Iris pigment epithelial cell (primary cell): ENCODE measurements around the gene COL26A1.

Experiments
- DNase-seq: peaks from one replicate; pipeline ENCODE4 v3.0.0-alpha.2; 2011; ENCODE audit warnings: low read depth

Gene COL26A1

GRCh38 chr7:101575168-101575567 lies 212.5 kb downstream of the COL26A1 start:
- no peak for DNase-seq

GRCh38 chr7:101575721-101576120 lies 213.0 kb downstream of the COL26A1 start:
- DNase-seq = peak; percentile 18

DNA sequence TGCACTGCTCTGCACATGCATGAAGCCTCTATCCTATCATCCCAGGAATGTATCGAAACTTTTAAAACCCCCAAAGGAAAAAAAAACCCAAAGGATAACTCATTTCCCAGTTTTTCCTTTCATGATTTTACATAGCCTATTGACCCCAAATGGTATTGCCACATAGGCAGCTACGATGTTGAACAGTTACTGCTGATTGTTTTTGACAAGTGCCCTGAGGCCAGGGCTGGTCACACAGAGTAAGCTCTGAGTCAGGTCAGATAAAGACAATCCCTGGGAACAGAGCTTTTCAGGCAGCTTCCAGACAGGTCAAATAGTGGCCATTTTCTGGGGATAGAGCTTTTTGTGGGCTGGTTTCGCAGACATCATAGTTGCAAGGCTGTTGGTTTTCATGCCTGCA lies 214.3 kb downstream of the COL26A1 start:
- no peak for DNase-seq

GRCh38 chr7:101578552-101578951 lies 215.9 kb downstream of the COL26A1 start:
- no peak for DNase-seq

- DNase-seq = no peak
Observed at GRCh38 chr7:101580596-101580995, 217.9 kb downstream of the COL26A1 start.

GRCh38 chr7:101581891-101582290 lies 219.2 kb downstream of the COL26A1 start:
- no peak for DNase-seq

- no peak for DNase-seq
Observed at GRCh38 chr7:101582971-101583370, 220.3 kb downstream of the COL26A1 start.

DNA sequence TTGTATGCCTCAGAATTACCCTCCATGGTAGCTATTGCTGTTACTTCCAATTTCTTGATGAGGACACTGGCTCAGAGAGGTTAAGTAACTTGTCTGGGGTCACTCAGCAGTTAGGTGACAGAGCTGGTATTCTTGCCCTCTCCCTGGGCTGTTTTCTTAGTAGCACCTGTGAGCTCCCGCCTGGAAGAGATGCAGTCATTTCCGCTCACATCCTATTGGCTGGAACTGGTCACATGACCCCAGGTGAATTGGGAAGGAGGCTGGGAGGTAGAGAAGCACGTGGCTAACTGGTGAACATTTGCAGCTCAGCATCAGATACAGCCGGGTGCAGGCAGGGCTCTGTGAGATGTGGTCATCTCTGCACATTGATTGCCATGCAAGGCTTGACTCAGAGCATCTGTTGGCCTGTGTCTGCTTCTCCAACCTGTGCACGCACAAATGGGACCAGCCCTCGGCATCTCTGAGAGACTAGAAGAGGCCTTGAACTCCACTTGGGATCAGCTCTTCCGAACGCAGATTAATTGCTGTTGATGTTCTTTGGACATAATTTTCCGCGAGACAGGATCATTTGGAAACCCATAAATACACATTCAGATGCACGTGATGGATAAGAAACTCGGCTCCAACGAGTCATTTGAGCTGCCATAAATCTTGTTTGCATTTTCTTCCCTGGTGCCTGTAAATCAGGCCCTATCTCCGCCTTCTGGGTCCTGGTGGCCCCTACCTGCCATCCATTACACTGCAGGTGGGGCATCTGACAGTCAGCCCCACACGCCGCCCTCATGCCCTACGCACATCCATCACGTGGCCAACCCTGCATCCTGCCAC lies 223.6 kb downstream of the COL26A1 start:
- no peak for DNase-seq

- DNase-seq = no peak
Observed at GRCh38 chr7:101586906-101587677, 224.4 kb downstream of the COL26A1 start.

GRCh38 chr7:101588131-101588935 lies 225.7 kb downstream of the COL26A1 start:
- no peak for DNase-seq

DNA sequence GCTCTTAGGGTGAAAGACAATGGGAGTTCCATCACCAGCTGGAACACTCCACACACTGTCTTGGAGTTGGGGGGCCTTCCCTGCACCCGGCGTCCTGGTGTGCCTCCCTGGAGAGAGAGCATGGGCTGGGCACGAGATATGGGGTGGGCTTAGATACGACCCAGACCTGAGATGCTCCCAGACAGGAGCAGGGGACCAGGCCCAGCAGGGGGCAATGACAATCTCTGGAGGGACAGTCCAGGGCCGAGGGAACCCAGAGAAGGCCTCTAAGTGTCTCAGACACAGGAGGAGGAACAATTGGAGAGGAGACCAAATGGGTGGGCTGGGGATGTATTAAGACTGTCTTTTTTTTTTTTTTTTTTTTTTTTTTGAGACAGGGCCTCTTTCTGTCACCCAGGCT lies 226.4 kb downstream of the COL26A1 start:
- DNase-seq = no peak

DNA sequence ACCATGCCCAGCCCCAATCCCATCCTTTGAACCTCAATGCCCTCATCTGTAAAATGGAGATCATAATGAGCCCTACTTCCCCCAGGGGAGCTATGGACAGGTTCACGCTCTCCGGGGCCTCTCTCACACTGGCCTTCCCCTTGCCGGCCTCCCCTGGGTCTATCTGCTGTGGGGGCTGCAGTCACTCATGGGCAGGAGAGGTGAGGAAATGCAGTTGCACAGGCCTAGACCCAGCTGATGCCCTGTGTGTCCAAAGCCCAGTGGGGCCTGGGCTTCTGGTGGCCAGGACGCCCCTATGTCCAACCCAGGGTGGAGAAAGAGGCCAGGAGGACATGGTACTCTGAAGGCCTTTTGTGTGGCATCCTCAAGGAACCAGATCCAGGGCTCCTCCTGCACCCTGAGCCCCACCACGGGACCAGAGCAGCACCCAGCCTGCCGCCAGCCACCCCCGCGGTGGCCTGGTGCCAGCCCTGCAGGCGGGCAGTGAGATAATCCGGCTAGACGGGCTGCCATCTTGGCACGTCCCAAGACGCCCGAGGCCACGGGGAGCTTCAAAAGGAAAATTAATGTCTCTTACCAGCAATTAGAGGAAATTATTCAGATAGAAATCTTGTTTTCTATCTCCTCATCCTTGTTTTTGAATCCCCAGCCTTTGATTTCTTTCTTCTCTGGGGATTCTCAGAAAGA lies 227.4 kb downstream of the COL26A1 start:
- no peak for DNase-seq

DNA sequence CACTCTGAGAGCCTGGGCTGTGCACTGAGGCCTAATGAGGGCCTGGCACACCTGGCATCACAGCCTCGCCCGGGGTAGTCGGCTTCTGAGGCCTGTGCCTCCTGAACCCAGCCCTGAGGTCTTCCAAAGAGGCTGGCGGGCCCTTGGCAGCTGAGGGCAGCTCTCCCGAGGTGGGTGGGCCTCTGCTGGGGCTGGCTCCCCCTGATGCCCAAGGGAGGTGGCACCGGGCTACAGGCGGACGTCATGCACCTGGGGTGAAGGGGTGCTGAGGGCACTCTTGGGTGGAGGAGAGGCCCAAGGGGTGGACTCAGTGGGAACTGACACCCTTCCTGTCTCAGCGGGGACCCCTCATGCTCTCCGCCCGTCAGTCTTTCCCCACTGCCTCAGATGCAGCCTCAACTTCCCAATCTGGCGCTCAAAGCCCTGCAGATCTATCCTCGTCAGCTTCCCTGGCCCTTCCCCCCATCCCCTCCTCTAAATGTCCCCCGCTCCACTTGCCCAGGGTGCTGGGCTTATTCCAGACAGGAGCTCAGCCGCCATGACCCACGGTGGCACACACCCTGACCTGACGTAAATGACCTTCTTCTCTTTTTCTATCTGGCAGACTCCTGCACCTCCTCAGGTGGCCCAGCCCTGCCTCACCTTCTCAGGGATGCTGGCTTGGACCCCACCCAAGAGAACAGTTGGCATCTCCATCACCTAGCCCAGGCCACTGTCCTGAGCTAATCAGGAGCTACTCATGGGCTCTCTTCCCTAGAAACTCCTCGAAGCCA lies 228.2 kb downstream of the COL26A1 start:
- no peak for DNase-seq

DNA sequence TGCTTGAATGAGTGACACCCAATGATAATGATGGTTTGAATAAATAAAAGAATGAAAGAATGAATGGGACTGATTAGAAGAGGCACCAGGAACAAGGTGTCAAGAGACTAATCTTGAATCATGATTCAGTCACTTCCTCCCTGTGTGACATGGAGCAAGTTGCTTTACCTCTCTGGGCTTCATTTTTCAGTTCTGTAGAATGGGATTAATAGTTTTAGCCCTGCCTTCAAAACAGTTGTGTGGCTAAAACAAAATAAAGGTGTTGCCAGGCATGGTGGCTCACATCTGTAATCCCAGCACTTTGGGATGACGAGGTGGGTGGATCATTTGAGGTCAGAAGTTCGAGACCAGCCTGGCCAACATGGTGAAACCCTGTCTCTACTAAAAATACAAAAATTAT lies 228.8 kb downstream of the COL26A1 start:
- DNase-seq = no peak

DNA sequence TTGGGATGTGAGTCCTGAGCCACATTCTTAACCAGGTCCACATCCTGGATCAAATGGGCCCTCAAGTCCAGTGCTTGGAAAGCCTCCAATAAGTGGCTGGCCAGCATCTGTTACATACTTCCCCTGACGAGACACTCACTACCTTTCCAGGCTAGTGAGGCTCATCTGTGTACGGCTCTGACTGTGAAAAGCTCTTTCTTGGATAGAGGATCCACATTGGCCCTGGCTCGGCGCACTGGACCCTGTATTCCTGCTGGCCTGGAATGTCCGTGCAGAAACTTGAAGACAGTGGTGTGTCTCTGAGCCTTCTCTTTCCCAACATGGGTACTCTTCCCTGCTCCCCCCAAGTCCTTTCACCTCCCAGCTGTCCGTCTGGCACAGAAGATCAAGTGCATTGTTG lies 230.9 kb downstream of the COL26A1 start:
- DNase-seq = no peak

- no peak for DNase-seq
Observed at GRCh38 chr7:101594790-101595189, 232.1 kb downstream of the COL26A1 start.

- DNase-seq = no peak
Observed at GRCh38 chr7:101595246-101595645, 232.6 kb downstream of the COL26A1 start.

- DNase-seq = no peak
Observed at GRCh38 chr7:101595766-101596537, 233.3 kb downstream of the COL26A1 start.

GRCh38 chr7:101596898-101597297 lies 234.2 kb downstream of the COL26A1 start:
- no peak for DNase-seq

- no peak for DNase-seq
Observed at GRCh38 chr7:101597941-101598340, 235.3 kb downstream of the COL26A1 start.
